SU-DHL-6 (cell line): Measurements from ENCODE around the gene VSTM2L.

Experiments used
- H2AFZ ChIP-seq: fragments of 200-600 bp; sonication (generic); 2 replicates; pipeline ENCODE4 v1.6.1; 2014; ENCODE audit warnings: low read depth, mild to moderate bottlenecking, moderate library complexity, mixed read lengths, antibody characterized with exemption, low read length; ENCODE audit not compliant: severe bottlenecking
- H3F3A ChIP-seq: fragments of 200-600 bp; shearing (Covaris generic); 2 replicates; pipeline ENCODE4 v1.6.0; 2016; ENCODE audit warnings: antibody characterized with exemption, mild to moderate bottlenecking; ENCODE audit not compliant: insufficient read depth
- H3K27ac ChIP-seq: fragments of 200-600 bp; sonication (generic); 2 replicates; pipeline ENCODE4 v1.5.1; 2016; ENCODE audit warnings: low read depth, mild to moderate bottlenecking, low read length, moderate library complexity, mixed read lengths
- H3K27me3 ChIP-seq: fragments of 200-600 bp; sonication (generic), shearing (Covaris generic); 2 replicates; pipeline ENCODE4 v1.6.0; 2014; ENCODE audit warnings: mild to moderate bottlenecking, low read length
- H3K36me3 ChIP-seq: fragments of 200-600 bp; sonication (generic); 2 replicates; pipeline ENCODE4 v1.6.1; 2014; ENCODE audit warnings: mild to moderate bottlenecking, low read length, mixed read lengths
- H3K4me2 ChIP-seq: fragments of 300-600, 200-600 bp; shearing (Covaris generic), sonication (generic); 2 replicates; pipeline ENCODE4 v1.6.0; 2014; ENCODE audit warnings: low read length, low read depth, mild to moderate bottlenecking; ENCODE audit not compliant: poor library complexity, severe bottlenecking
- H3K4me3 ChIP-seq: fragments of 200-600 bp; sonication (generic); 2 replicates; pipeline ENCODE4 v1.5.1; 2014; ENCODE audit warnings: antibody characterized with exemption, low read length, mild to moderate bottlenecking, mixed read lengths; ENCODE audit not compliant: insufficient read depth, poor library complexity, severe bottlenecking
- H3K79me2 ChIP-seq: fragments of 200-600 bp; sonication (generic); 2 replicates; pipeline ENCODE4 v1.6.1; 2014; ENCODE audit warnings: mild to moderate bottlenecking, low read length, moderate library complexity; ENCODE audit not compliant: insufficient read depth
- H3K9ac ChIP-seq: fragments of 200-600 bp; sonication (generic); 2 replicates; pipeline ENCODE4 v1.7.0; 2014; ENCODE audit warnings: mild to moderate bottlenecking, low read length
- H3K9me2 ChIP-seq: fragments of 200-600 bp; sonication (generic); replicated peaks from 2 replicates; pipeline ENCODE4 v1.6.1; 2014; ENCODE audit warnings: low read length; ENCODE audit not compliant: insufficient read depth
- H3K9me3 ChIP-seq: fragments of 200-600 bp; sonication (generic); 2 replicates; pipeline ENCODE4 v1.6.1; 2014; ENCODE audit warnings: low read length, mixed read lengths; ENCODE audit not compliant: insufficient read depth
- H4K20me1 ChIP-seq: fragments of 200-600 bp; sonication (generic); 2 replicates; pipeline ENCODE4 v1.6.1; 2014; ENCODE audit warnings: low read depth, mild to moderate bottlenecking, antibody characterized with exemption, low read length, moderate library complexity, mixed read lengths
- EZH2phosphoT487 ChIP-seq: fragments of 200-600 bp; sonication (generic), shearing (Covaris generic); conservative IDR thresholded peaks from 2 replicates; pipeline ENCODE4 v1.6.1; 2018; ENCODE audit warnings: mild to moderate bottlenecking, antibody characterized with exemption, low read length, moderate library complexity, mixed read lengths
- TF ChIP-seq, protein P1 (sequence below): fragments of 200-600 bp; sonication (generic); IDR thresholded peaks from one replicate; pipeline ENCODE4 v1.5.1; 2017; ENCODE audit warnings: antibody characterized with exemption, mild to moderate bottlenecking, low read length, moderate library complexity; ENCODE audit not compliant: insufficient read depth, poor library complexity, severe bottlenecking

The VSTM2L gene

GRCh38 chr20:37943033-37943432 is 40.1 kb downstream of the VSTM2L start:
- H3K4me2 ChIP-seq: no peak overlapping the region
- no peaks in the 10 kb centered on the region for H3K27me3 ChIP-seq
- no peak for TF ChIP-seq EZH2phosphoT487
- TF ChIP-seq, protein P1, sequence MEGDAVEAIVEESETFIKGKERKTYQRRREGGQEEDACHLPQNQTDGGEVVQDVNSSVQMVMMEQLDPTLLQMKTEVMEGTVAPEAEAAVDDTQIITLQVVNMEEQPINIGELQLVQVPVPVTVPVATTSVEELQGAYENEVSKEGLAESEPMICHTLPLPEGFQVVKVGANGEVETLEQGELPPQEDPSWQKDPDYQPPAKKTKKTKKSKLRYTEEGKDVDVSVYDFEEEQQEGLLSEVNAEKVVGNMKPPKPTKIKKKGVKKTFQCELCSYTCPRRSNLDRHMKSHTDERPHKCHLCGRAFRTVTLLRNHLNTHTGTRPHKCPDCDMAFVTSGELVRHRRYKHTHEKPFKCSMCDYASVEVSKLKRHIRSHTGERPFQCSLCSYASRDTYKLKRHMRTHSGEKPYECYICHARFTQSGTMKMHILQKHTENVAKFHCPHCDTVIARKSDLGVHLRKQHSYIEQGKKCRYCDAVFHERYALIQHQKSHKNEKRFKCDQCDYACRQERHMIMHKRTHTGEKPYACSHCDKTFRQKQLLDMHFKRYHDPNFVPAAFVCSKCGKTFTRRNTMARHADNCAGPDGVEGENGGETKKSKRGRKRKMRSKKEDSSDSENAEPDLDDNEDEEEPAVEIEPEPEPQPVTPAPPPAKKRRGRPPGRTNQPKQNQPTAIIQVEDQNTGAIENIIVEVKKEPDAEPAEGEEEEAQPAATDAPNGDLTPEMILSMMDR: no peak
- H3F3A ChIP-seq: no peaks in the 10 kb centered on the region
- H3K36me3 ChIP-seq: no peaks in the 10 kb centered on the region
- no peak overlapping the region for H2AFZ ChIP-seq
- no peaks in the 10 kb centered on the region for H3K79me2 ChIP-seq
- H3K4me3 ChIP-seq: no peak overlapping the region
- H3K9ac ChIP-seq: no peak overlapping the region
- H3K9me2 ChIP-seq: no peaks in the 10 kb centered on the region
- H4K20me1 ChIP-seq: no peaks in the 10 kb centered on the region
- H3K9me3 ChIP-seq: no peaks in the 10 kb centered on the region
- H3K27ac ChIP-seq: no peak overlapping the region

- no peaks in the 10 kb centered on the region for H3K9me3 ChIP-seq
- H3K4me3 ChIP-seq: no peak overlapping the region
- H4K20me1 ChIP-seq: no peaks in the 10 kb centered on the region
- H3K79me2 ChIP-seq: no peaks in the 10 kb centered on the region
- H3K9me2 ChIP-seq: no peaks in the 10 kb centered on the region
- no peak for TF ChIP-seq EZH2phosphoT487
- TF ChIP-seq, protein P1: no peak
- no peak overlapping the region for H2AFZ ChIP-seq
- no peak overlapping the region for H3K4me2 ChIP-seq
- no peak overlapping the region for H3K27ac ChIP-seq
- H3F3A ChIP-seq: no peaks in the 10 kb centered on the region
- no peak overlapping the region for H3K9ac ChIP-seq
- no peaks in the 10 kb centered on the region for H3K27me3 ChIP-seq
- H3K36me3 ChIP-seq: no peaks in the 10 kb centered on the region
Observed at GRCh38 chr20:37943501-37944455, 40.9 kb downstream of the VSTM2L start.

- no peak overlapping the region for H3K27ac ChIP-seq
- no peak overlapping the region for H3K4me3 ChIP-seq
- no peak overlapping the region for H2AFZ ChIP-seq
- no peaks in the 10 kb centered on the region for H3F3A ChIP-seq
- no peaks in the 10 kb centered on the region for H4K20me1 ChIP-seq
- no peak overlapping the region for H3K9ac ChIP-seq
- no peaks in the 10 kb centered on the region for H3K27me3 ChIP-seq
- no peaks in the 10 kb centered on the region for H3K9me2 ChIP-seq
- no peaks in the 10 kb centered on the region for H3K79me2 ChIP-seq
- TF ChIP-seq EZH2phosphoT487: no peak
- TF ChIP-seq, protein P1: no peak
- H3K4me2 ChIP-seq: no peak overlapping the region
- no peaks in the 10 kb centered on the region for H3K9me3 ChIP-seq
- no peaks in the 10 kb centered on the region for H3K36me3 ChIP-seq
Observed at GRCh38 chr20:37944456-37944981, 41.6 kb downstream of the VSTM2L start.
